Right cardiac atrium (tissue), 5 donors: ENCODE data around the gene CTBP1. TPM values are rescaled to one million over a fixed set of nuclear protein-coding genes. Genes with fewer than 3 reads are reported as not detected.

Experiments
- ATAC-seq, 2 donors: fragments of 200-7000 bp; cut with Tn5 transposase; one replicate each; pipeline versions ENCODE4 v1.8.0 to v1.9.1; 2020; ENCODE audit warnings: moderate library complexity in 2 of 2, mild to moderate bottlenecking in 1 of 2
- DNase-seq, 3 donors: peaks; one replicate each; pipeline ENCODE4 v3.0.0-alpha.2; 2020
- H3K27ac ChIP-seq: one replicate; pipeline ENCODE4 v1.5.1; 2013; ENCODE audit warnings: mild to moderate bottlenecking, low read length, control low read depth, moderate library complexity
- H3K27me3 ChIP-seq: one replicate; pipeline ENCODE4 v1.6.1; 2013; ENCODE audit not compliant: control insufficient read depth, insufficient read depth
- H3K4me1 ChIP-seq: one replicate; pipeline ENCODE4 v1.6.1; 2013; ENCODE audit warnings: low read length; ENCODE audit not compliant: control insufficient read depth, insufficient read depth
- H3K4me3 ChIP-seq: one replicate; pipeline ENCODE4 v1.5.1; 2013; ENCODE audit warnings: low read length, control low read depth
- H3K9me3 ChIP-seq: one replicate; pipeline ENCODE4 v1.6.1; 2013; ENCODE audit warnings: low read length; ENCODE audit not compliant: control insufficient read depth
- WGBS: extraction: QIAGEN DNeasy Blood & Tissue Kit; methylation state at CpG from one replicate; pipeline ENCODE4 v1.1.7; 2013; 5-methylcytosine and 5-hydroxymethylcytosine counted together
- intact Hi-C, 4 donors: fragments of 100-400 bp; cut with DNase I; formaldehyde crosslinking; loops; one replicate each; pipeline versions ENCODE4 v1.11.0 to v1.14.0; 2022 to 2023
- long read RNA-seq, 4 donors: library from polyadenylated mRNA; unstranded; transcript quantifications; one replicate each; pipeline ENCODE4 v2.0.0, GENCODE V29; 2020 to 2021
- polyA plus RNA-seq: library from polyadenylated mRNA; stranded (reverse); fragments of 200-250 nt; gene quantifications from one replicate; pipeline ENCODE4 v1.2.3, GENCODE V29; 2013
- total RNA-seq, 4 donors: library from RNA; stranded (reverse); fragmentation: NEBNext Ultra II Directional; extraction: Animal tissue kit (Norgen Biotek cat#: 25700); gene quantifications; one replicate each; pipeline ENCODE4 v1.2.1, GENCODE V29; 2021
- donor health status: healthy with polysubstance abuse.
- donor health status: DM: no; HTN: yes; CAD: no.
- donor health status: DM: no; HTN: no; CAD: no.
- donor health status: DM: no; HTN: yes; CAD: no; lungs with severe emphysema.
- donor health status: DM: yes; HTN: yes; CAD: no.

Gene CTBP1
- total RNA-seq: 100 to 1,000 TPM; 123 to 145 (median 134) TPM
- polyA plus RNA-seq: 119 TPM
- long read RNA-seq, donor 1, transcript CTBP1-201 (9 exons, 2,297 nt): minor isoform, 52 of 508 reads
- long read RNA-seq, donor 1, transcript CTBP1-203 (10 exons, 2,467 nt): major isoform, 198 of 508 reads
- long read RNA-seq, donor 1, partial matches to known transcripts: 57 of 508 reads
- long read RNA-seq, donor 1, other reads (novel, unspliced or antisense): 200 of 508 reads
- long read RNA-seq, donor 2, transcript CTBP1-203 (10 exons, 2,467 nt): major isoform, 182 of 362 reads
- long read RNA-seq, donor 2, transcript CTBP1-201 (9 exons, 2,297 nt): minor isoform, 43 of 362 reads
- long read RNA-seq, donor 2, partial matches to known transcripts: 15 of 362 reads
- long read RNA-seq, donor 2, other reads (novel, unspliced or antisense): 121 of 362 reads
- long read RNA-seq, donor 3, transcript CTBP1-203 (10 exons, 2,467 nt): major isoform, 16 of 187 reads
- long read RNA-seq, donor 3, partial matches to known transcripts: 80 of 187 reads
- long read RNA-seq, donor 3, other reads (novel, unspliced or antisense): 88 of 187 reads
- long read RNA-seq, donor 4, transcript CTBP1-203 (10 exons, 2,467 nt): major isoform, 124 of 312 reads
- long read RNA-seq, donor 4, transcript CTBP1-201 (9 exons, 2,297 nt): minor isoform, 47 of 312 reads
- long read RNA-seq, donor 4, partial matches to known transcripts: 21 of 312 reads
- long read RNA-seq, donor 4, other reads (novel, unspliced or antisense): 120 of 312 reads

- intact Hi-C loops: loop anchor here in 3 of 4 donors (2.0 to 10.0 kb wide), 3 partner anchors 81 to 98 kb away; partner anchors contain the start of gene UVSSA (in 2 of the 3)
- peak; percentile 82 to 85 for ATAC-seq
- Histone ChIP-seq H3K4me3 (peak within 1 kb of the TSS; percentile 93), H3K27ac (peak within 1 kb of the TSS; percentile 91), H3K9me3 (no peaks in the 10 kb centered on the region), H3K27me3 (no peaks in the 10 kb centered on the region), H3K4me1 (peaks cover 24% of the 10 kb centered on the region)
- WGBS: under 1% methylated on average over 163 of the region's 163 CpGs
- peak; percentile 79 to 94 (median 92) for DNase-seq
Observed at GRCh38 chr4:1248245-1249147, at the start of gene CTBP1. TSS of gene CTBP1 (minus strand) at chr4:1249130. CDS start at chr4:1241331, 7,799 bp downstream.

GRCh38 chr4:1298461-1298860 is 49.5 kb upstream of the CTBP1 start:
- intact Hi-C loops: loop anchor here in 2 of 4 donors (10.0 kb wide), 1 partner anchor 46 kb away; the partner anchor contains the start of gene UVSSA (in 2 of the 2)
- Histone ChIP-seq H3K27ac (no peak overlapping the region), H3K4me1 (peaks cover 14% of the 10 kb centered on the region)

GRCh38 chr4:1297456-1298325 is 48.8 kb upstream of the CTBP1 start:
- intact Hi-C loops: loop anchor here in 2 of 4 donors (10.0 kb wide), 1 partner anchor 47 kb away; the partner anchor contains the start of gene UVSSA (in 2 of the 2)
- 87% methylated on average over 32 of the region's 32 CpGs for WGBS
- Histone ChIP-seq H3K4me3 (no peak overlapping the region), H3K9me3 (no peaks in the 10 kb centered on the region), H3K27me3 (no peaks in the 10 kb centered on the region), H3K27ac (no peak overlapping the region), H3K4me1 (peaks cover 14% of the 10 kb centered on the region)
- DNase-seq (peak in 1 of 3 donors; percentile 52), ATAC-seq (no peak)

More at GRCh38 chr4:1298461-1298860, 49.5 kb upstream of the CTBP1 start:
- no peak overlapping the region for H3K4me3 ChIP-seq
- DNase-seq (peak in 1 of 3 donors; percentile 21), ATAC-seq (no peak)
- no peaks in the 10 kb centered on the region for H3K9me3 ChIP-seq
- H3K27me3 ChIP-seq: no peaks in the 10 kb centered on the region
- WGBS: 95% methylated on average over 7 of the region's 7 CpGs

GRCh38 chr4:1297023-1297395 is 48.1 kb upstream of the CTBP1 start:
- H3K27me3 ChIP-seq: no peaks in the 10 kb centered on the region
- ATAC-seq (no peak), DNase-seq (peak in 1 of 3 donors; percentile 32)
- H3K27ac ChIP-seq: no peak overlapping the region
- H3K4me1 ChIP-seq: peaks cover 16% of the 10 kb centered on the region
- intact Hi-C loops: loop anchor here in 2 of 4 donors (10.0 kb wide), 1 partner anchor 48 kb away; the partner anchor contains the start of gene UVSSA (in 2 of the 2)
- WGBS: 87% methylated on average over 22 of the region's 22 CpGs
- H3K9me3 ChIP-seq: no peaks in the 10 kb centered on the region
- no peak overlapping the region for H3K4me3 ChIP-seq

- peak in 1 of 3 donors; percentile 22 for DNase-seq
- Histone ChIP-seq H3K9me3 (no peaks in the 10 kb centered on the region), H3K4me1 (peaks cover 16% of the 10 kb centered on the region), H3K27ac (no peak overlapping the region), H3K4me3 (no peak overlapping the region), H3K27me3 (no peaks in the 10 kb centered on the region)
- WGBS: 84% methylated on average over 18 of the region's 18 CpGs
- no peak for ATAC-seq
- intact Hi-C loops: loop anchor here in 2 of 4 donors (10.0 kb wide), 1 partner anchor 48 kb away; the partner anchor contains the start of gene UVSSA (in 2 of the 2)
Observed at GRCh38 chr4:1296324-1297022, 47.5 kb upstream of the CTBP1 start.

- H3K4me1 ChIP-seq: peaks cover 20% of the 10 kb centered on the region
Observed at GRCh38 chr4:1295405-1296055, 46.6 kb upstream of the CTBP1 start.

GRCh38 chr4:1294891-1295290 is 46.0 kb upstream of the CTBP1 start:
- peak overlapping the region; percentile 42 for H3K27ac ChIP-seq
- no peaks in the 10 kb centered on the region for H3K27me3 ChIP-seq
- H3K4me3 ChIP-seq: no peak overlapping the region
- 28% methylated on average over 10 of the region's 10 CpGs for WGBS
- H3K9me3 ChIP-seq: no peaks in the 10 kb centered on the region
- H3K4me1 ChIP-seq: peaks cover 20% of the 10 kb centered on the region
- ATAC-seq: no peak
- intact Hi-C loops: loop anchor here in 2 of 4 donors (10.0 kb wide), 1 partner anchor 50 kb away; the partner anchor contains the start of gene UVSSA (in 2 of the 2)
- peak in 1 of 3 donors; percentile 56 for DNase-seq

More at GRCh38 chr4:1295405-1296055, 46.6 kb upstream of the CTBP1 start:
- intact Hi-C loops: loop anchor here in 2 of 4 donors (10.0 kb wide), 1 partner anchor 49 kb away; the partner anchor contains the start of gene UVSSA (in 2 of the 2)
- peak in 1 of 3 donors; percentile 38 for DNase-seq
- Histone ChIP-seq H3K9me3 (no peaks in the 10 kb centered on the region), H3K27me3 (no peaks in the 10 kb centered on the region), H3K27ac (no peak overlapping the region), H3K4me3 (no peak overlapping the region)
- 83% methylated on average over 24 of the region's 24 CpGs for WGBS
- ATAC-seq: no peak

GRCh38 chr4:1294424-1294823 is 45.5 kb upstream of the CTBP1 start:
- WGBS: 78% methylated on average over 14 of the region's 14 CpGs
- intact Hi-C loops: loop anchor here in 2 of 4 donors (10.0 kb wide), 1 partner anchor 50 kb away; the partner anchor contains the start of gene UVSSA (in 2 of the 2)
- Histone ChIP-seq H3K9me3 (no peaks in the 10 kb centered on the region), H3K27me3 (no peaks in the 10 kb centered on the region), H3K4me3 (no peak overlapping the region), H3K27ac (no peak overlapping the region), H3K4me1 (peaks cover 20% of the 10 kb centered on the region)
- ATAC-seq (no peak), DNase-seq (no peak)
